Heart left ventricle (tissue), 13 donors: Measurements from ENCODE around the gene CBX6.

ENCODE experiments used
- CTCF ChIP-seq, 12 donors: fragments of 200-600 bp; sonication (generic) in 4 of 12; IDR thresholded peaks; one replicate each; pipeline versions ENCODE4 v1.5.0 to v1.8.0; 2018 to 2022; ENCODE audit warnings: antibody characterized with exemption in 12 of 12, mild to moderate bottlenecking in 5 of 12
- POLR2A ChIP-seq, 2 donors: fragments of 450-650 bp; IDR thresholded peaks; one replicate each; pipeline ENCODE4 v1.6.1; 2017; ENCODE audit warnings: antibody characterized with exemption in 2 of 2, mild to moderate bottlenecking in 2 of 2, moderate library complexity in 2 of 2
- donor health status: ischemic (EF 13 %, LVEDD 7.1; RV severe dilation, severe dysfunction).
- donor health status: DM: no; HTN: yes; CAD: no.
- donor health status: DM: no; HTN: no; CAD: no.
- donor health status: ischemic (EF 25% LVEDD 6.9; RV normal size, moderate dysfunction).
- donor health status: ischemic (EF 25% LVEDD 5.7; RV mildly dilated, moderate dysfunction).
- donor health status: ischemic (EF 35%, LVEDD 5.7; RV mildly dilated, moderate dysfunction).
- donor health status: nonischemic (EF 11% LVEDD 7.7; RV severe dilation, severe dysfunction).
- donor health status: DM: yes; HTN: yes; CAD: no.
- donor health status: PGD.
- donor health status: ischemic (EF 29% LVEDD 5.4; RV normal size, mild dysfunction).
- donor health status: nonischemic (EF 23%, LVEDD 6.1; RV moderate dilation, normal function).

GRCh38 chr22:38919631-38920190 lies 47.7 kb upstream of the CBX6 start:
- TF ChIP-seq CTCF (IDR thresholded peaks at IDR 0.05) (no peak), POLR2A (IDR thresholded peaks at IDR 0.05) (no peak)
